ENCODE measurements around the gene MMS22L.

The MMS22L gene

GRCh38 chr6:97282726-97283617, at the start of gene MMS22L:
Gene MMS22L, minus strand, starts transcription at chr6:97283216. Its CDS starts 739 bp downstream, at chr6:97282477.
- peak; percentile 97 for DNase-seq

GRCh38 chr6:97322811-97323210, 39.8 kb upstream of the MMS22L start:
- no peak for DNase-seq

GRCh38 chr6:97322226-97322625, 39.2 kb upstream of the MMS22L start:
- no peak for DNase-seq

GRCh38 chr6:97316978-97317377, 34.0 kb upstream of the MMS22L start:
- DNase-seq = no peak

- DNase-seq = no peak
These were observed 29.2 kb upstream of the MMS22L start for GRCh38 chr6:97312241-97312640.

- DNase-seq = peak; percentile 38
These were observed 23.7 kb upstream of the MMS22L start for GRCh38 chr6:97306544-97307320.

GRCh38 chr6:97305414-97306066, 22.5 kb upstream of the MMS22L start:
- peak; percentile 44 for DNase-seq

GRCh38 chr6:97304701-97305100, 21.7 kb upstream of the MMS22L start:
- no peak for DNase-seq

- no peak for DNase-seq
These were observed 11.4 kb upstream of the MMS22L start for GRCh38 chr6:97294451-97294850.

- DNase-seq = no peak
These were observed 10.2 kb upstream of the MMS22L start for GRCh38 chr6:97293198-97293696.

- DNase-seq = no peak
These were observed 9.7 kb upstream of the MMS22L start for GRCh38 chr6:97292671-97293070.

GRCh38 chr6:97291896-97292295, 8.9 kb upstream of the MMS22L start:
- no peak for DNase-seq

GRCh38 chr6:97289332-97289731, 6.3 kb upstream of the MMS22L start:
- no peak for DNase-seq

GRCh38 chr6:97288188-97288587, 5.2 kb upstream of the MMS22L start:
- no peak for DNase-seq

GRCh38 chr6:97282238-97282725, 734 bp downstream of the MMS22L start:
- no peak for DNase-seq

GRCh38 chr6:97280766-97281165, 2.2 kb downstream of the MMS22L start:
- no peak for DNase-seq

GRCh38 chr6:97275804-97276203, 7.2 kb downstream of the MMS22L start:
- no peak for DNase-seq

- no peak for DNase-seq
These were observed 13.2 kb downstream of the MMS22L start for GRCh38 chr6:97269821-97270220.

- no peak for DNase-seq
These were observed 20.3 kb downstream of the MMS22L start for GRCh38 chr6:97262676-97263075.

GRCh38 chr6:97246842-97247241, 36.2 kb downstream of the MMS22L start:
- no peak for DNase-seq

- DNase-seq = no peak
These were observed 42.8 kb downstream of the MMS22L start for GRCh38 chr6:97240222-97240621.

- DNase-seq = no peak
These were observed 51.1 kb downstream of the MMS22L start for GRCh38 chr6:97231911-97232310.

GRCh38 chr6:97222903-97223302, 60.1 kb downstream of the MMS22L start:
- DNase-seq = no peak

All from retina (tissue), 1 donor.